HG03039 (cell line): ENCODE results near the gene RNU6-8.

Source experiments
- ATAC-seq: cut with Tn5 transposase; IDR thresholded peaks from one replicate; pipeline ENCODE4 v1.9.1; 2021; ENCODE audit warnings: mild to moderate bottlenecking, moderate library complexity; ENCODE audit not compliant: unreplicated experiment

Gene RNU6-8

GRCh38 chr14:32205984-32206383 is 2.9 kb upstream of the RNU6-8 start:
- no peak for ATAC-seq

DNA sequence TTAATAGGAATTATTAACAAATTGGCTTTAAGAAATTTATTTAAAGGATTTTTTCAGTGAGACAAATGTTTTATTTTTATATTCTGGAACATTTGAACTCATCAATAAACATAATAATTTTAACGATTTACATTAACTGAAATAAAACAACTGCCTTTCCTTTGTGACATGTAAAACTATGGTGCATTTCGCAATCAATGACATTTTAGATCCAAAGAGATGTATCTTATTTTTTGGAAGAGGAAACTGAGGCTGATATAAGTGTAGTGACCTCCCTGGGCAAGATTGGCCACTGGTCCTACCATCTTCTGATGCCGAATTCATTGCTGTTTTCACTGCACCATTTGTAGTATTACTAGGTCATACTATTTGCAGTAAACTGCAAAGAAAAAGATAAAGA is 2.5 kb upstream of the RNU6-8 start:
- ATAC-seq, result no peak

- no peak for ATAC-seq
Measured at GRCh38 chr14:32203928-32204357, 874 bp upstream of the RNU6-8 start.

DNA sequence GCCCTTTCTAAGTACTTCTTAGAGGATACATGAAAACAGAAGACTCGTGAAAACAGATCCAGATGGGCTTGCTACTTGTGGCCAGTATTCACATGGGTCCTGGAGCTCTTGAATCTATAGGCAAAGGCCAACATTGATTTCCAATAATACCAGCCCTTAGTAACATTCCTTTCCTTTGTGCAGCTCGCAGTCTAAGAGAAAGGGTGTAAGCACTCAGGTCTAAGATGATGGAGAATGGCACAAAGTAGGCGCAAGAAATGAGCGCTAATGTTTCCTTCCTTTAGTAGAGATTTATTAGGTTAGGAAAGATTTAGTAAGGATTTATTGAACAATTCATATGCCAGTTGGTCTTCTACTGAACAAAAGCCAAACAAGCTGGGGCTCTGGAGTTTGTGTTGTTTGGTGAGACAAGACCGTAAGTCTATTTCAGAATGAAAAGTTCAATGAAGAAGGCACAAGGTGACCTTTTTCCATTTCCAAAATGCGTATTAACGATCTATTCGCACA is 525 bp downstream of the RNU6-8 start:
- no peak for ATAC-seq

DNA sequence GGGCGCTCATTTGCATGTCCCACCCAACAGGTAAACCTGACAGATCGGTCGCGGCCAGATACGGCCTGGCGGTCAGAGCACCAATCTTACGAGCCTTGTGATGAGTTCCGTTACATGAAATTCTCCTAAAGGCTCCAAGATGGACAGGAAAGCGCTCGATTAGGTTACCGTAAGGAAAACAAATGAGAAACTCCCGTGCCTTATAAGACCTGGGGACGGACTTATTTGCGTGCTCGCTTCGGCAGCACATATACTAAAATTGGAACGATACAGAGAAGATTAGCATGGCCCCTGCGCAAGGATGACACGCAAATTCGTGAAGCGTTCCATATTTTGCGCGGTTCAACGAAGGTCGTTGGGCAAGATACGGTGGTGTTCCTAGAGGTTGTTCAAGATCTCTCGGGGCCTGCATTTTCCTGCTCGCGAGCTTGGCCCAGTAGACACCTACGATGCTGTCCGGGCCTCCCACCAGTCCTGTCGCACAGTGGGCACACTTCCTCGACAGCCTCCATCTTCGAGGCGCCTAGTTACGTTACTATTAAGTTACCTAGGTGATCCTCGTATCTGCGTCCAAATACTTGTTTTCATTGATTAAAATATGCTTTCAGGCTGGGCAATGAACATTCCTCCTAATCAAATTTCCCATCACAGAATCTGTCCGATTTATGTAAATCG is 1.1 kb downstream of the RNU6-8 start, which contains the start of gene RNU6-7:
Gene RNU6-7, plus strand, starts transcription at position 230 of the 675 bp plus-strand sequence.
- ATAC-seq, result no peak

DNA sequence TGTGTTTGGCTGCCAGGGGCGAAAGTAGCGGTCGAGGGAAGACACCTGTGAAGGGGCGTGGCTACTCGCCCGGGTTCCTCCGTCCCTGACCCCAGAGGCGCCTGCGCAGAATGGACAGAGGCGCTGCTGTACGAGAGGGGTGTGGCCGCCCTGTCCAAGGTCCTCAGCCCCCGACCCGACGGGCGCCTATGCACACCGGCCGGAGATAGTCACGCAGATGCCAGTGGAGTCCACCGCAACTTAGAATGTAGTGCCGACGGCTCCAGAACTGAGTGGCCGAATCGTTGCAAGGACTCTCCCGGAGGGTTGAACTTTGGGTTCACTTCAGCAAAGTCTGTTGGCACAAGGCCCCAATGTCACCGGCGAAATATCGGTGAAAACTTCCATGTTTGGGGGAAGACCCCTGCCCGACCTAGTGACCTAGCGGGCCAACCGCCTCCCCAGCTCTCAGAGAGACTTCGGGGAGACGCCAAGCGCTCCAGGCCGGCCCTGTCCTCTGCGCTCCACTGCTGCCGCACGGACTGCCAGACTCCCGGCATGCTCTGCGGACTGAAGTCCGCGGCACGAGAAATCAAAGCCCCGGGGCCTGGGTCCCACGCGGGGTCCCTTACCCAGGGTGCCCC is 1.8 kb downstream of the RNU6-8 start:
- peak; percentile 47 for ATAC-seq

GRCh38 chr14:32200368-32201192 is 2.5 kb downstream of the RNU6-8 start:
- no peak for ATAC-seq

- ATAC-seq, result no peak
Measured at GRCh38 chr14:32197919-32198318, 5.2 kb downstream of the RNU6-8 start.

GRCh38 chr14:32195636-32196035 is 7.4 kb downstream of the RNU6-8 start:
- no peak for ATAC-seq

GRCh38 chr14:32193532-32193931 is 9.5 kb downstream of the RNU6-8 start:
- ATAC-seq, result no peak

DNA sequence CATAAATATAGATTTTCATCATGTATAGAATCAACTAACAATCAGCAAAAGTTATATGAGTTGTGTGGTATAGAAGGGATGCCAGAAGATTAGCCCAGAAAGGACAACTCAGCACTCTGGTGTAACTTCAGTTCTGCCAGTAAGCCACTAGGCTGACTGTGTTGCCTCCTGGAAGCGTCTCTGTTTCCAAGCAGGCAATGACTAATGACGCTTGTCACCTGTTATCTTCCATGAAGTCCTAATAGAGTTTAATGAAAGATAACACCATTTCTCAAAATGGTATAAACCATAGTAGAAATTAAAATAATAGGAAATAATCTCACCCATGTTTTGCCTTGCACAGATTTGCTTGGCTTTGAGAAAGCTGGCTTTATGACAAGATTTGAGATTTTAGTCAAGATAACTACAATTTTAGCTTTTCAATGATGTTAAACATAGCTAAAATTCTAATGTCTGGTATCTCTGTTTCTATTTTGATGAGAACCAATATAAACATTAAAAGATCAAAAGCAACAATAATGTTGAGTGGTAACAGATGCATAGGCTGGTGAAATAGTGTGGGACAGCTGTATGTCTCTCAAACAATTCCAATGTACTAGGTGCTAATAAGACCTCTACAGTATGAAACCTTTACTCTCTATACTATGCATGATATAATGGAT is 10.2 kb downstream of the RNU6-8 start:
- no peak for ATAC-seq

GRCh38 chr14:32190673-32191072 is 12.4 kb downstream of the RNU6-8 start:
- no peak for ATAC-seq

- ATAC-seq, result no peak
Measured at GRCh38 chr14:32189811-32190210, 13.3 kb downstream of the RNU6-8 start.

- no peak for ATAC-seq
Measured at GRCh38 chr14:32186248-32186647, 16.8 kb downstream of the RNU6-8 start.

- ATAC-seq, result no peak
Measured at GRCh38 chr14:32185097-32185496, 18.0 kb downstream of the RNU6-8 start.

- ATAC-seq, result no peak
Measured at GRCh38 chr14:32183151-32184058, 19.7 kb downstream of the RNU6-8 start.

GRCh38 chr14:32171469-32171868 is 31.6 kb downstream of the RNU6-8 start:
- ATAC-seq, result no peak

DNA sequence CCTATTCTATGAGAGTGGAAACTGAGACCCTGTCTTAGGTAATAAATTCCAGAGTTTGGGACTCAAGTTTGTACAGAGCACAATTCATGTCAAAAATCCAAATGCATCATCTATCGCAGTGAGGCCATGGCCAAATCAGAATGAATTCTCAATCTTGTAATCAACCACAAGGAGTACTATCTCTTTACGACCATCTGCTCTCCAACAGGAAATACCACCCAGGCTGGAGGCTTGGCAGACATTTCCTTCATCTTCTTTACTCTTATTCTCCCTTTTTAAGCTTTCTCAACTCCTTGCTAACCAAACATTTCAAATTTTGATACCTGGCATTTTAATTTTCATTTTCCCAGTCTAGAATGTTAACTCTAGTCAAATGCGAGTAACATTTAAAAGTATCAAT is 33.9 kb downstream of the RNU6-8 start:
- ATAC-seq, result no peak

- no peak for ATAC-seq
Measured at GRCh38 chr14:32167907-32168306, 35.2 kb downstream of the RNU6-8 start.

- ATAC-seq, result no peak
Measured at GRCh38 chr14:32166924-32167323, 36.1 kb downstream of the RNU6-8 start.
